Measurements from ENCODE around the gene PDZRN3.

PDZRN3 gene

DNA sequence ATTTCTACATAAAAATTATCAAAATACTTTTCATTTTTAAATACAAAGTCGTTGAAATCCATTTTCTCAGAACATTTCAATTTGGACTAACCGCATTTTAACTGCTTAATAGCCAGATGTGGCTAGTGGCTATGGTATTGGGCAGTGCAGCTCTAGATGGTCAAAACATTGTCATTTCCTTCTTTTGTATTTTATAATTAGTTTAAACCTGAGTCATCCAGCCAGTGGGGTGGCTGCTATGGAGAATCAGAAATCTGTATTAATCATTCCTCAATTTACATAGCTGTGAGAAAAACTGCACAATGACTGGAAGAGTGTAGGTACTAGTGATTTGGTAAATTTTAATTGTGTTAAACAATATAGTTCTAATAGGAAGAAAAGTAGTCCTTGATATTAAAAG is 245.3 kb downstream of the PDZRN3 start:
- FAIRE-seq = no peak

- FAIRE-seq = no peak
Observed at GRCh38 chr3:73378207-73378606, 246.5 kb downstream of the PDZRN3 start.

- no peak for FAIRE-seq
Observed at GRCh38 chr3:73365756-73366397, 258.9 kb downstream of the PDZRN3 start.

GRCh38 chr3:73364517-73364916 is 260.2 kb downstream of the PDZRN3 start:
- no peak for FAIRE-seq

DNA sequence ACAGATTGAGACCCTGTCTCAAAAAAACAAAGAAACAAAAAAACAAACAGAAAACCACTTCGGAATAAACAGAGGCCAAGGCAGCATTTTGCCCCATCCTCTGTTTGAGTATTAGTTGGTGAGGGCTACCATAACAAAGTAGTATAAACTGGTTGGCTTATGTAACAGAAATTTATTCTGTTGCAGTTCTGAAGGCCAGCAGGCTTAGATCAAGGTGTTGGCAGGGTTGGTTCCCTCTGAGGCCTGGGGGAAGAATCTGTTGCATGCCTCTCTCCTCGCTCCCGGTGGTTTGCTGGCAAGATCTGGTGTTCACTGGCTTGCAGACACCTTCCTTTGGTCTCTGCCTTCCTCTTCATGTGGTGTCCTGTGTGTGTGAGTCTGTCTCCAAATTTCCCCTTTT is 261.6 kb downstream of the PDZRN3 start:
- no peak for FAIRE-seq

DNA sequence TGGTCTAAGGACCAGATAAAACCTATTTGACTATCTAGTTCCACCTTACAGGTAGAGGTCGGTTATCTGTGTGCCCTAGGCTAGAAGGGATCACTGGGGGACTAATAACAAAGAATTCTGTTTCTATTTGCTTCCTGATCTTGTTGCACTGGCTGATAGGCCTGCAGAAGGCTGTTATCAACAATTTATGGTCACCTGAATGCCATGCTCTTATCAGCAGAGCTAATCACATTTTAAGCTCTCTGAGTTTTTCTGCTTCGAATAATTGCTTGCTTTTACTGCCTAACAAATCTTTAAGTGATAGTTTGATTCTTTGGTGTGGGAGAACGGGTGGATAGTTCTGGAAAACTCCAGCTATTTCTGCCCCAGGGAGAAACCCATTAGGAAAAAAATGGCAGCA is 263.1 kb downstream of the PDZRN3 start:
- FAIRE-seq = no peak

GRCh38 chr3:73353649-73354217 is 271.0 kb downstream of the PDZRN3 start:
- no peak for FAIRE-seq

GRCh38 chr3:73352841-73353645 is 271.7 kb downstream of the PDZRN3 start:
- FAIRE-seq = no peak

GRCh38 chr3:73351423-73352071 is 273.2 kb downstream of the PDZRN3 start:
- FAIRE-seq = no peak

DNA sequence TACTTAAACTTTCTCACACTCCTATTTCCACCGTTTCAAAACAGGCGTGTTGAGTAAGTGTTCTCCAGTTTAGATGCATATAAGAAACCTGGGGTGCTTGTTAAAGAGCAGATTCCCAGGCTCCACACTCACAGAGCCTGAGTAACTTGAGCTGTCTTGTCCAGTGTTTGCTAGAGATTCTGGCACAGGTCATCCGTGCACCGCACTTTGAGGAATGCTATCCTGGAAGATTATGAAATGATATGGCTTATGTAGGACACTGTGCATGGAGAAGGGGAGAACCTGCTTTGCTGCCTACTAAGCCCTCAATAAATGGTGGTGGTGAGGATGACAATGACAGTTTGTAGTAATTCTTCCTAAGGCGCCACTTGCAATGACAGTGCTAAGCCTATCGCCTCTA is 273.7 kb downstream of the PDZRN3 start:
- FAIRE-seq = no peak

GRCh38 chr3:73349657-73350056 is 275.1 kb downstream of the PDZRN3 start:
- no peak for FAIRE-seq

DNA sequence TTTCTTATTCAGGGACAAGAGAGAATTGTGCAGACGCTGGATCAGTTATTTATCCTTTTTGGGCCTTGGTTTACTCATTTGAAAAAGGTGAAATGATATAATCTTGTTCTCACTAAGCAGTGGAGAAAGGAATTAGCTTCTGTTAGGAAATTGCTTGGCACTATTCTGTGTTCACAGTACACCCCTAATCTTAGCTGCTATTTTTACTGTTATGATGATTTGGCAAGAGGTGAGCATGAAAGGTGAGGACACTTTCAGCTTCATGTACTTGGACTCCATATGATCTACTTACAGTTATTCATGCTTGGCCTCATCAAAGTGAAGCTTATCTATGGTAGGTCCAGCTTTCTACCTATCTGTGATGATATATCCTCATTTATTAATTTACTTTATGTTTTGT is 282.7 kb downstream of the PDZRN3 start:
- FAIRE-seq = no peak

- no peak for FAIRE-seq
Observed at GRCh38 chr3:73341272-73341935, 283.3 kb downstream of the PDZRN3 start.

DNA sequence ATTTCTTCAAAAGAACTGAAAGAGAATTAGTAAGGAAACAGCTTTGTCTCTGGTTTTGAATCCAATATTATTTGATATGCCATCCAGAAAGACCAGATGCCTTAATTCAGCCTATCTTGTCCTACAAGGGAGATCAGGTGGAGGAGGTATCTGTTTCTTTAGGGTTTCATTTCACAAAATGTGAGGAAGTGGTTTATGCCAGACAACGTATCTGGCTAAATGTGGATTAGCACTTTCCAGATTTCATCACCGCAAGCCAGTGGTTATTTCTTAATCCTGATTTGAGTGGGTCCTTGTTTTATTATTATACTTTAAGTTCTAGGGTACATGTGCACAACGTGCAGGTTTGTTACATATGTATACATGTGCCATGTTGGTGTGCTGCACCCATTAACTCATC is 292.2 kb downstream of the PDZRN3 start:
- no peak for FAIRE-seq
